HCT116 (cell line): ENCODE data around the gene IL22RA2.

Experiments
- CEBPB ChIP-seq: IDR thresholded peaks from 2 replicates; pipeline ENCODE4 v1.6.1; 2012; ENCODE audit warnings: low read depth
- POLR2A ChIP-seq: IDR thresholded peaks from 2 replicates; pipeline ENCODE4 v1.7.0; 2011; ENCODE audit warnings: borderline replicate concordance; ENCODE audit not compliant: insufficient read depth, insufficient read length; ENCODE audit errors: extremely low read depth
- SIN3A ChIP-seq: IDR thresholded peaks from 2 replicates; pipeline ENCODE4 v1.6.1; 2012; ENCODE audit warnings: low read depth
- TF ChIP-seq, protein P1 (sequence below): IDR thresholded peaks from 2 replicates; pipeline ENCODE4 v1.6.1; 2012
- TF ChIP-seq, protein P2 (sequence below), 3 experiments: fragments of 200-600 bp in 1 of 3; sonication (generic) in 1 of 3; IDR thresholded peaks in 2 of 3; conservative IDR thresholded peaks in 1 of 3; 2 replicates each; pipeline ENCODE4 v1.5.1; 2012 to 2017; ENCODE audit warnings: low read depth in 2 of 3, low read length in 2 of 3, antibody characterized with exemption in 1 of 3, borderline replicate concordance in 1 of 3, control low read depth in 1 of 3, mild to moderate bottlenecking in 1 of 3, mixed read lengths in 1 of 3, mixed run types in 1 of 3, moderate library complexity in 1 of 3; ENCODE audit not compliant: insufficient read depth in 1 of 3

DNA sequence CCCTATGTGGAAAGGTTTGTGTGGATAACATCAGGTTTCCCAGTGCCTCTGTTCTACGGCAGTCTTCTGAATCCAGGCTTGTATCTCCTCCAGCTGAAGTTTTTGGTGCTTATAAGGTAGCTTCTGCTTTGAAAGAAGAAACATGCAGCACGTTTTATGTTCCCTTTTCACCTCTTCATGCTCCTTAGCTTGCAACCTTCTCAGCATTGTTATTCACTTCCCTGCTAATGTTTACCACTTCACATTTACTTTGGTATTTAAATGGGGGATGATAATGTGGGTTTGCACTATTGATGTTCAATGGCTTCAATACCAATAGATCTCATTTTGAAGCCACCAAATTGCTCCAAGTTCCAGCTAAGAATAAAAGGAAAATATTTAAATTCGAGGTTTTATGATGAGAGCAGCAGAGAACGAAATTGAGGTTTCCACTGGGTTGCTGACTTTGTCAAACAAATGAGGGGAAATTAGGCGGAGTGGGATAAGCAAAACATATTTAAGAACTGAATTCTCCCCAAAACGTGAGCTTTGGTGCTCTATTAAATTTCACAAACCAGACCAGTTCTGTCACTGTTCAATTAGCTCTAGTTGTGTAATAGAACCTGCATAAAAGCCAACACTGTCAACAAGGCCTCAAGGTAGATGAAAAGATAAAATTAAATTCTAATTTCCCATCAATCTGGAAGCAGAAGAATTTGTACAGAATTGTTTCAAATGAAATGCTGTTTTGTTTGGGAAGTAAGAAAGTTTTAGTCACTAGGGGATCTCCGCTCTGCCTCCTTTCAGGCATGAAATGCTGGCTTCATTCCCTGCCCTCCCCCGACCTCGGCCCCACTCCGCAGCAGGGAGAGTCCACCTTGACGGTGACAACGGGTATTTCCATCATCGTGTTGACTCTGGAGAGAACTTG, 1.4 kb downstream of the IL22RA2 start:
- TF ChIP-seq, protein P1, sequence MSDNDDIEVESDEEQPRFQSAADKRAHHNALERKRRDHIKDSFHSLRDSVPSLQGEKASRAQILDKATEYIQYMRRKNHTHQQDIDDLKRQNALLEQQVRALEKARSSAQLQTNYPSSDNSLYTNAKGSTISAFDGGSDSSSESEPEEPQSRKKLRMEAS: no peak
- TF ChIP-seq, protein P2, sequence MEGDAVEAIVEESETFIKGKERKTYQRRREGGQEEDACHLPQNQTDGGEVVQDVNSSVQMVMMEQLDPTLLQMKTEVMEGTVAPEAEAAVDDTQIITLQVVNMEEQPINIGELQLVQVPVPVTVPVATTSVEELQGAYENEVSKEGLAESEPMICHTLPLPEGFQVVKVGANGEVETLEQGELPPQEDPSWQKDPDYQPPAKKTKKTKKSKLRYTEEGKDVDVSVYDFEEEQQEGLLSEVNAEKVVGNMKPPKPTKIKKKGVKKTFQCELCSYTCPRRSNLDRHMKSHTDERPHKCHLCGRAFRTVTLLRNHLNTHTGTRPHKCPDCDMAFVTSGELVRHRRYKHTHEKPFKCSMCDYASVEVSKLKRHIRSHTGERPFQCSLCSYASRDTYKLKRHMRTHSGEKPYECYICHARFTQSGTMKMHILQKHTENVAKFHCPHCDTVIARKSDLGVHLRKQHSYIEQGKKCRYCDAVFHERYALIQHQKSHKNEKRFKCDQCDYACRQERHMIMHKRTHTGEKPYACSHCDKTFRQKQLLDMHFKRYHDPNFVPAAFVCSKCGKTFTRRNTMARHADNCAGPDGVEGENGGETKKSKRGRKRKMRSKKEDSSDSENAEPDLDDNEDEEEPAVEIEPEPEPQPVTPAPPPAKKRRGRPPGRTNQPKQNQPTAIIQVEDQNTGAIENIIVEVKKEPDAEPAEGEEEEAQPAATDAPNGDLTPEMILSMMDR (IDR thresholded peaks at IDR 0.05 in 2 of 3, conservative IDR thresholded peaks at IDR 0.05 in 1 of 3; ENCODE audit: borderline replicate concordance in 1 of 3, insufficient read depth in 1 of 3, low read depth in 2 of 3, low read length in 2 of 3): no peak
- no peak for TF ChIP-seq POLR2A
- TF ChIP-seq SIN3A: no peak
- no peak for TF ChIP-seq CEBPB
